ENCODE measurements around the gene FNDC3B.

FNDC3B gene

DNA sequence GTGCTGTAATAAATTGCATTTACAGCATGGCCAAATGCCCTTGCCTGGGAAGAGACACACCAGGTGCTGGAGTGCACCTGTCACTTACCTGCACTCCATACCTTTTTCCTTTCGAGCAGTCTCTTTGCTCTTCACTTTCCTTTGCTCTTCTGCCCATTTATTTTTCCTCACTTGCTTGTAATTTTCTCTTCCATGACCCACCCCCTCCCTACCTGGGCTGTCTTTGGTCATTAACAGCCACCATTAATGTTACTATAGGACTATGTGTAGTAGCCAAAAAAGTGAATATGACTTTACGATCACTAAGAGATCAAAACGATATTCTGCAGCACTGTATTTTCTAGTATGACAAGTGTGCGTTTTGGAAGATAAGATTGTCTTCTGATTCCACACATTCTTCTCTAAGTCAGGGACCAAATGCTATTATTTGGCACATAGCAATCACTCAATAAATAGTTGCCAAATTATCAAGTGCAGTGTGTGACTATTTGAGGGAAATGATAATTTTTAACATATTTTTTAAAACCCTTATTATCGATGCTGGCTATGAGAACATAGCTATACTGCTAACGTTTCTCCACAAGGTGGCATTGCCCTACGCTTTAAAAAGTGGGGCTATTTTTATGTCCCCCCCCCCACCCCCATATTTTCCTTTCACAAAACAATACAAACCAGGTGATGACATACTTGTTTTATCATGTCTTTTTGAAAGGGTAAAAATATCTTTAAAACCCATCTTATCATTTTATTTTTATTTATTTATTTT lies 294.5 kb downstream of the FNDC3B start:
- Histone ChIP-seq H3K9me3 (ENCODE audit: control insufficient read depth in 5 of 5, low read length in 5 of 5) (no peaks in the 10 kb centered on the region), H3K36me3 (ENCODE audit: control insufficient read depth in 5 of 5, insufficient read depth in 5 of 5, low read length in 5 of 5) (peaks cover 37 to 71% (median 42%) of the 10 kb centered on the region in 5 donors), H3K9ac (ENCODE audit: low read length in 5 of 5) (no peak overlapping the region), H3K4me1 (ENCODE audit: control insufficient read depth in 5 of 5, insufficient read depth in 5 of 5, low read length in 5 of 5) (peaks cover 0 to 3% (median 0%) of the 10 kb centered on the region in 5 donors), H3K27ac (ENCODE audit: low read depth, low read length) (no peak overlapping the region), H3K4me3 (ENCODE audit: low read depth in 1 of 5, low read length in 5 of 5) (no peak overlapping the region), H3K27me3 (ENCODE audit: control insufficient read depth in 5 of 5, insufficient read depth in 4 of 5, low read length in 5 of 5) (no peaks in the 10 kb centered on the region)

- Histone ChIP-seq H3K27ac (ENCODE audit: low read depth, low read length) (no peak overlapping the region), H3K4me3 (ENCODE audit: low read depth in 1 of 5, low read length in 5 of 5) (no peak overlapping the region), H3K4me1 (ENCODE audit: control insufficient read depth in 5 of 5, insufficient read depth in 5 of 5, low read length in 5 of 5) (peaks cover 0 to 3% (median 0%) of the 10 kb centered on the region in 5 donors), H3K36me3 (ENCODE audit: control insufficient read depth in 5 of 5, insufficient read depth in 5 of 5, low read length in 5 of 5) (peaks cover 32 to 66% (median 45%) of the 10 kb centered on the region in 5 donors), H3K9ac (ENCODE audit: low read length in 5 of 5) (no peak overlapping the region), H3K9me3 (ENCODE audit: control insufficient read depth in 5 of 5, low read length in 5 of 5) (no peaks in the 10 kb centered on the region), H3K27me3 (ENCODE audit: control insufficient read depth in 5 of 5, insufficient read depth in 4 of 5, low read length in 5 of 5) (no peaks in the 10 kb centered on the region)
These were observed 295.4 kb downstream of the FNDC3B start for GRCh38 chr3:172334671-172335207.

GRCh38 chr3:172339892-172340291 lies 300.5 kb downstream of the FNDC3B start:
- Histone ChIP-seq H3K4me1 (ENCODE audit: control insufficient read depth in 5 of 5, insufficient read depth in 5 of 5, low read length in 5 of 5) (no peaks in the 10 kb centered on the region), H3K36me3 (ENCODE audit: control insufficient read depth in 5 of 5, insufficient read depth in 5 of 5, low read length in 5 of 5) (peaks cover 44 to 74% (median 51%) of the 10 kb centered on the region in 5 donors), H3K9me3 (ENCODE audit: control insufficient read depth in 5 of 5, low read length in 5 of 5) (no peaks in the 10 kb centered on the region), H3K27me3 (ENCODE audit: control insufficient read depth in 5 of 5, insufficient read depth in 4 of 5, low read length in 5 of 5) (no peaks in the 10 kb centered on the region), H3K9ac (ENCODE audit: low read length in 5 of 5) (no peak overlapping the region), H3K27ac (ENCODE audit: low read depth, low read length) (no peak overlapping the region), H3K4me3 (ENCODE audit: low read depth in 1 of 5, low read length in 5 of 5) (no peak overlapping the region)

DNA sequence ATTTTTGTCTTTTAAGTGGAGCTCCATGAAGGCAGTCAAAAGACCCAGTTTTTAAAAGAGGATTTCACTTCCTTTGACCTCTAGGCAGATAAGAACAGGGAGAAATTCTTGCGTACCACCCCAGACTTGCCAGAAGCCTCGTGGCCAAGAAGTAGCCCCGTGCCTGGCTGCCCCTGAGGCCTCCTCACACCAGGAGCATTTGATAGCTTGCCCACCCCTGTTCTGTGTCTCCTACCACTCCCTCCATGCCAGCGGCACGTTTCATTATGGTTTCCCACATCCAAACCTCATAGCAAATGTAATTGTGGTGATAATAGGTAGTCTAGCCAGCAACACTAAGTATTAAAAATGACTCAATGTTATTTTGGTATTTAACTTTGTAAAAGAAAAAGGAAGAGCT lies 301.2 kb downstream of the FNDC3B start:
- Histone ChIP-seq H3K9ac (ENCODE audit: low read length in 5 of 5) (no peak overlapping the region), H3K27me3 (ENCODE audit: control insufficient read depth in 5 of 5, insufficient read depth in 4 of 5, low read length in 5 of 5) (no peaks in the 10 kb centered on the region), H3K27ac (ENCODE audit: low read depth, low read length) (peak overlapping the region; percentile 39), H3K4me1 (ENCODE audit: control insufficient read depth in 5 of 5, insufficient read depth in 5 of 5, low read length in 5 of 5) (no peaks in the 10 kb centered on the region), H3K9me3 (ENCODE audit: control insufficient read depth in 5 of 5, low read length in 5 of 5) (no peaks in the 10 kb centered on the region), H3K36me3 (ENCODE audit: control insufficient read depth in 5 of 5, insufficient read depth in 5 of 5, low read length in 5 of 5) (peaks cover 47 to 77% (median 57%) of the 10 kb centered on the region in 5 donors), H3K4me3 (ENCODE audit: low read depth in 1 of 5, low read length in 5 of 5) (no peak overlapping the region)

DNA sequence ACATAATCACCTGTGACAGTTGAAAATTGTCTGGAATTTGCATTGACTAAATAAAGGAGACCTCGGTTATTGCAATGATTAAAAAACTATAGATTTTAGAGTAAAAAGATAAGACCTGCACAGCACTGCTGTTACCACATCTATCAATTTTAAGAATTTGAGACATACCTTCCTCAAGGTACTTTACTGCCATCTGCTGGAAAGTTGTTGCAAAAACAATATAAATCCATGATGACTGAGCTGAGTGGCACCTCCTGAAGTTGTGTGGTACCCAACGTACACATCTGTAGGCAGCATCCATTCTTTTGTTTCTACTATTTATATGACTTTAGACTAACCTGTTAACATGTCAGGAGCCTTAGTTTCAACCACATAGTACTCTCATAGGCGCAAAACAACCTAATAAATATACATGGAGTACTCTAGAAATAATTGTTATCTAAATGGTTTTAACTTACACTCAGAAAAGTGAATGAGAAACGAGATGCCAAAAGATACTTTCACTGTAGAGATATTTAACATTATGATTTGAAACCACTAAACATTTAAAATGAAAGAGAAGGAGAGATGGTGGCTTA lies 302.2 kb downstream of the FNDC3B start:
- Histone ChIP-seq H3K9me3 (ENCODE audit: control insufficient read depth in 5 of 5, low read length in 5 of 5) (no peaks in the 10 kb centered on the region), H3K27ac (ENCODE audit: low read depth, low read length) (no peak overlapping the region), H3K27me3 (ENCODE audit: control insufficient read depth in 5 of 5, insufficient read depth in 4 of 5, low read length in 5 of 5) (no peaks in the 10 kb centered on the region), H3K36me3 (ENCODE audit: control insufficient read depth in 5 of 5, insufficient read depth in 5 of 5, low read length in 5 of 5) (peaks cover 56 to 80% (median 65%) of the 10 kb centered on the region in 5 donors), H3K4me1 (ENCODE audit: control insufficient read depth in 5 of 5, insufficient read depth in 5 of 5, low read length in 5 of 5) (no peaks in the 10 kb centered on the region), H3K9ac (ENCODE audit: low read length in 5 of 5) (no peak overlapping the region), H3K4me3 (ENCODE audit: low read depth in 1 of 5, low read length in 5 of 5) (no peak overlapping the region)

DNA sequence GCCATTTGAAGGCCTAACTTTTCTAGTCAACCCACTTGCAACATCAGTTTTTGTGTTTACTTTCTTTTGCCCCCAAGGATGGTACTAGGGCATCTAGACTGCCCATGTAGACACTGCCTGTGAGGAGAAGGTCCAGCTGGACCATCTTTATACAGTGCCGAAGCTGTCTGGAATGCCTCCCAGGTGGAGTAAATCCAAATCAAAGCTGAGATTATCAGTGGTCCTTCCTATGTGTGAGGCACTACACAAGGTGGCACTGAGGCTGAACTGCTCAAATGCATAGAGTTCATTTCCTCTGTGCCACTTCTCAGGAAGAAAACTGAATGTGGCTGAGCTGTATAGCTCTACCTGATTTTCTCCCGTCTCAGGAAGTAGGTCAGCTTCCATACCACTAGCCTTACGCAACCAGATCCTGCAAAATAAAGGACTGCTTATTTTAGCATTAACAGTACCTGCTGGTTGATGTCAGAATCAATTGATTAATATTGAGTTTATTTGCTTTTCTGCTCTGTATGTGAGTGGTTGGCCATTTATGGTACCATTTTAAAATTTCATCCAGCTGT lies 302.8 kb downstream of the FNDC3B start:
- Histone ChIP-seq H3K4me3 (ENCODE audit: low read depth in 1 of 5, low read length in 5 of 5) (no peak overlapping the region), H3K9ac (ENCODE audit: low read length in 5 of 5) (no peak overlapping the region), H3K4me1 (ENCODE audit: control insufficient read depth in 5 of 5, insufficient read depth in 5 of 5, low read length in 5 of 5) (no peaks in the 10 kb centered on the region), H3K27ac (ENCODE audit: low read depth, low read length) (no peak overlapping the region), H3K36me3 (ENCODE audit: control insufficient read depth in 5 of 5, insufficient read depth in 5 of 5, low read length in 5 of 5) (peaks cover 56 to 86% (median 70%) of the 10 kb centered on the region in 5 donors), H3K9me3 (ENCODE audit: control insufficient read depth in 5 of 5, low read length in 5 of 5) (no peaks in the 10 kb centered on the region), H3K27me3 (ENCODE audit: control insufficient read depth in 5 of 5, insufficient read depth in 4 of 5, low read length in 5 of 5) (no peaks in the 10 kb centered on the region)

DNA sequence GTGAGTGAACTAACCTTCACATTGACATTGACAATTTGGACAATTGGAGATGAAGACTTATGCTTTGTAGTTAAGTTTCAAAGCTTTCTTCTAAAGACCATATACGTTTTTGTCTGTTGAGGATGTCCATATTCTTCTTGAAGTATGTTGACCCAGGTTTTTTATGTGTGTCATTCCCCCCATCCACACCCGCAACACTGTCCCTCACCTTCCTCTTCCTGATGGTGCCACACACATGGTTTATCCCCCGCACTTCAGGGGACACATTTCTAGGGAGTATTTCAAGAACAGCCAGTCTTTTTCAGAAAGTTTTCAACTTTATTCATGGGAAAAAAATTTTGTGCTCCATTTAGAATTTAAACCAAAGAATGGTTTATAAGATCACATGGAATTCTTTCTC lies 303.7 kb downstream of the FNDC3B start:
- Histone ChIP-seq H3K36me3 (ENCODE audit: control insufficient read depth in 5 of 5, insufficient read depth in 5 of 5, low read length in 5 of 5) (peaks cover 61 to 87% (median 76%) of the 10 kb centered on the region in 5 donors), H3K4me3 (ENCODE audit: low read depth in 1 of 5, low read length in 5 of 5) (no peak overlapping the region)

DNA sequence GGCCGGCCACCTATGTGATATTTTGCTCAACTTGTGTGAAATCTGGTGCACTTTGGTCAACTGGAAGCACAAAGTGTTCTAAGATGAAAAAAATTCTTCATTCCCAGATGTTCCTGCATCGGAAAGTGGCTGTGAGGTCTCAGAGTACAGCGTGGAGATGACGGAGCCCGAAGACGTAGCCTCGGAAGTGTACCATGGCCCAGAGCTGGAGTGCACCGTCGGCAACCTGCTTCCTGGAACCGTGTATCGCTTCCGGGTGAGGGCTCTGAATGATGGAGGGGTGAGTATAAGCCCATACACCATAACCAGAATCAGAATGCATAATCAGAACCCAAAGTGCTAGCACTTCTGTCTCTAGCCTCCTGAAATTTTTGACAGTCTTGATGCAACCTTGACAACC lies 304.6 kb downstream of the FNDC3B start:
- H3K9ac ChIP-seq (ENCODE audit: low read length in 5 of 5) = no peak overlapping the region
- peaks cover 64 to 96% (median 85%) of the 10 kb centered on the region in 5 donors for H3K36me3 ChIP-seq (ENCODE audit: control insufficient read depth in 5 of 5, insufficient read depth in 5 of 5, low read length in 5 of 5)
- H3K27ac ChIP-seq (ENCODE audit: low read depth, low read length) = no peak overlapping the region
- no peaks in the 10 kb centered on the region for H3K27me3 ChIP-seq (ENCODE audit: control insufficient read depth in 5 of 5, insufficient read depth in 4 of 5, low read length in 5 of 5)
- no peak overlapping the region for H3K4me3 ChIP-seq (ENCODE audit: low read depth in 1 of 5, low read length in 5 of 5)
- no peaks in the 10 kb centered on the region for H3K9me3 ChIP-seq (ENCODE audit: control insufficient read depth in 5 of 5, low read length in 5 of 5)
- H3K4me1 ChIP-seq (ENCODE audit: control insufficient read depth in 5 of 5, insufficient read depth in 5 of 5, low read length in 5 of 5) = no peaks in the 10 kb centered on the region

More for the DNA sequence above, 303.7 kb downstream of the FNDC3B start:
- Histone ChIP-seq H3K27me3 (ENCODE audit: control insufficient read depth in 5 of 5, insufficient read depth in 4 of 5, low read length in 5 of 5) (no peaks in the 10 kb centered on the region), H3K9me3 (ENCODE audit: control insufficient read depth in 5 of 5, low read length in 5 of 5) (no peaks in the 10 kb centered on the region), H3K9ac (ENCODE audit: low read length in 5 of 5) (no peak overlapping the region), H3K27ac (ENCODE audit: low read depth, low read length) (no peak overlapping the region), H3K4me1 (ENCODE audit: control insufficient read depth in 5 of 5, insufficient read depth in 5 of 5, low read length in 5 of 5) (no peaks in the 10 kb centered on the region)

DNA sequence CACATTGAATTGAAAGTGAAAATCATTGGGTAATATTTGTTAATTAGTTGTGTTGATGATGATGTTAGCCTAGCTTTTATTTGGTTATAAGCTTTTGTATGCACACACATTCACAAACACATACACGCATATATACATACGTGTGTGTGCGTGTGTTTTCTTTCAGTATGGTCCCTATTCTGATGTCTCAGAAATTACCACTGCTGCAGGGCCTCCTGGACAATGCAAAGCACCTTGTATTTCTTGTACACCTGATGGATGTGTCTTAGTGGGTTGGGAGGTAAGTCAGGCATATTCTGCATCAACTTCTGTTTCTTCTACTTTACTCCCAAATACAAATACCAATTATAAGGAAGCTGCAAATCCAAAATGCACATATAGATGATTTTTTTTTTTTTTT lies 306.8 kb downstream of the FNDC3B start:
- H3K4me3 ChIP-seq (ENCODE audit: low read depth in 1 of 5, low read length in 5 of 5) = no peak overlapping the region
- no peaks in the 10 kb centered on the region for H3K9me3 ChIP-seq (ENCODE audit: control insufficient read depth in 5 of 5, low read length in 5 of 5)
- H3K27ac ChIP-seq (ENCODE audit: low read depth, low read length) = no peak overlapping the region
- H3K4me1 ChIP-seq (ENCODE audit: control insufficient read depth in 5 of 5, insufficient read depth in 5 of 5, low read length in 5 of 5) = peaks cover 0 to 5% (median 0%) of the 10 kb centered on the region in 5 donors
- H3K27me3 ChIP-seq (ENCODE audit: control insufficient read depth in 5 of 5, insufficient read depth in 4 of 5, low read length in 5 of 5) = no peaks in the 10 kb centered on the region
- H3K36me3 ChIP-seq (ENCODE audit: control insufficient read depth in 5 of 5, insufficient read depth in 5 of 5, low read length in 5 of 5) = peaks cover 63 to 96% (median 81%) of the 10 kb centered on the region in 5 donors
- no peak overlapping the region for H3K9ac ChIP-seq (ENCODE audit: low read length in 5 of 5)
